OCI-LY1 (cell line): ENCODE results near the gene DNAJB6.

Experiments
- H2AFZ ChIP-seq: fragments of 200-600 bp; sonication (generic), shearing (Covaris generic); 2 replicates; pipeline ENCODE4 v1.6.0; 2014; ENCODE audit warnings: antibody characterized with exemption, mild to moderate bottlenecking, low read length
- H3F3A ChIP-seq: fragments of 200-600 bp; sonication (generic), shearing (Covaris generic); 2 replicates; pipeline ENCODE4 v1.6.0; 2014; ENCODE audit warnings: mild to moderate bottlenecking, antibody characterized with exemption, low read length, moderate library complexity; ENCODE audit not compliant: insufficient read depth
- H3K27ac ChIP-seq: fragments of 200-600 bp; sonication (generic); 2 replicates; pipeline ENCODE4 v1.5.1; 2014; ENCODE audit warnings: low read length, mixed run types, mild to moderate bottlenecking, low read depth; ENCODE audit not compliant: poor library complexity, severe bottlenecking
- H3K27me3 ChIP-seq: fragments of 200-600 bp; sonication (generic); 2 replicates; pipeline ENCODE4 v1.6.0; 2014; ENCODE audit warnings: antibody characterized with exemption, mild to moderate bottlenecking, low read length, moderate library complexity; ENCODE audit not compliant: insufficient read depth
- H3K36me3 ChIP-seq: fragments of 200-600 bp; sonication (generic); 2 replicates; pipeline ENCODE4 v1.6.1; 2014; ENCODE audit warnings: mild to moderate bottlenecking, antibody characterized with exemption, low read length, moderate library complexity, mixed read lengths; ENCODE audit not compliant: insufficient read depth
- H3K4me1 ChIP-seq: fragments of 200-600 bp; sonication (generic); 2 replicates; pipeline ENCODE4 v1.5.1; 2014; ENCODE audit warnings: mild to moderate bottlenecking, low read length, moderate library complexity; ENCODE audit not compliant: insufficient read depth, severe bottlenecking
- H3K4me2 ChIP-seq: fragments of 200-600 bp; sonication (generic), shearing (Covaris generic); 2 replicates; pipeline ENCODE4 v1.6.1; 2014; ENCODE audit warnings: low read length
- H3K4me3 ChIP-seq: fragments of 200-600 bp; sonication (generic); 2 replicates; pipeline ENCODE4 v1.5.1; 2014; ENCODE audit warnings: low read length, low read depth, mild to moderate bottlenecking, mixed read lengths; ENCODE audit not compliant: poor library complexity, severe bottlenecking
- H3K79me2 ChIP-seq: fragments of 200-600 bp; shearing (Covaris generic); 2 replicates; pipeline ENCODE4 v1.6.1; 2016; ENCODE audit warnings: mixed run types, low read length, mixed read lengths; ENCODE audit not compliant: insufficient read depth
- H3K9ac ChIP-seq: fragments of 200-600 bp; sonication (generic), shearing (Covaris generic); 2 replicates; pipeline ENCODE4 v1.6.1; 2014; ENCODE audit warnings: mild to moderate bottlenecking, low read length, mixed read lengths
- H3K9me2 ChIP-seq: fragments of 200-600 bp; sonication (generic), shearing (Covaris generic); 2 replicates; pipeline ENCODE4 v1.6.1; 2014; ENCODE audit warnings: low read depth, mild to moderate bottlenecking, low read length, mixed read lengths
- H3K9me3 ChIP-seq: fragments of 200-600 bp; shearing (Covaris generic); 2 replicates; pipeline ENCODE4 v1.6.1; 2014; ENCODE audit warnings: low read length, mixed read lengths
- H4K20me1 ChIP-seq: fragments of 200-600 bp; sonication (generic), shearing (Covaris generic); 2 replicates; pipeline ENCODE4 v1.6.0; 2016; ENCODE audit warnings: mild to moderate bottlenecking, low read length; ENCODE audit not compliant: insufficient read depth
- EZH2 ChIP-seq: fragments of 200-600 bp; sonication (generic), shearing (Covaris generic); IDR thresholded peaks from 2 replicates; pipeline ENCODE4 v1.8.0; 2017; ENCODE audit warnings: borderline replicate concordance, mixed run types, mild to moderate bottlenecking, antibody characterized with exemption, low read length, moderate library complexity, mixed read lengths
- TF ChIP-seq, protein P1 (sequence below): fragments of 200-600 bp; sonication (generic), shearing (Covaris generic); IDR thresholded peaks from 2 replicates; pipeline ENCODE4 v1.5.1; 2017; ENCODE audit warnings: mild to moderate bottlenecking, antibody characterized with exemption, low read length, moderate library complexity, mixed read lengths

DNAJB6 gene

GRCh38 chr7:157300369-157300825 is 36.4 kb upstream of the DNAJB6 start:
- Histone ChIP-seq H3K4me2 (no peak overlapping the region), H3F3A (no peaks in the 10 kb centered on the region), H3K79me2 (no peaks in the 10 kb centered on the region), H3K36me3 (no peaks in the 10 kb centered on the region), H3K27ac (no peak overlapping the region), H4K20me1 (no peaks in the 10 kb centered on the region), H3K9ac (no peak overlapping the region), H3K9me2 (no peaks in the 10 kb centered on the region), H3K9me3 (no peaks in the 10 kb centered on the region), H3K4me3 (no peak overlapping the region), H2AFZ (no peak overlapping the region), H3K27me3 (peaks cover under 1% of the 10 kb centered on the region; the same call in 1 of the 2 replicates), H3K4me1 (peaks cover 27% of the 10 kb centered on the region)
- TF ChIP-seq, protein P1, sequence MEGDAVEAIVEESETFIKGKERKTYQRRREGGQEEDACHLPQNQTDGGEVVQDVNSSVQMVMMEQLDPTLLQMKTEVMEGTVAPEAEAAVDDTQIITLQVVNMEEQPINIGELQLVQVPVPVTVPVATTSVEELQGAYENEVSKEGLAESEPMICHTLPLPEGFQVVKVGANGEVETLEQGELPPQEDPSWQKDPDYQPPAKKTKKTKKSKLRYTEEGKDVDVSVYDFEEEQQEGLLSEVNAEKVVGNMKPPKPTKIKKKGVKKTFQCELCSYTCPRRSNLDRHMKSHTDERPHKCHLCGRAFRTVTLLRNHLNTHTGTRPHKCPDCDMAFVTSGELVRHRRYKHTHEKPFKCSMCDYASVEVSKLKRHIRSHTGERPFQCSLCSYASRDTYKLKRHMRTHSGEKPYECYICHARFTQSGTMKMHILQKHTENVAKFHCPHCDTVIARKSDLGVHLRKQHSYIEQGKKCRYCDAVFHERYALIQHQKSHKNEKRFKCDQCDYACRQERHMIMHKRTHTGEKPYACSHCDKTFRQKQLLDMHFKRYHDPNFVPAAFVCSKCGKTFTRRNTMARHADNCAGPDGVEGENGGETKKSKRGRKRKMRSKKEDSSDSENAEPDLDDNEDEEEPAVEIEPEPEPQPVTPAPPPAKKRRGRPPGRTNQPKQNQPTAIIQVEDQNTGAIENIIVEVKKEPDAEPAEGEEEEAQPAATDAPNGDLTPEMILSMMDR: no peak
- TF ChIP-seq EZH2: no peak

GRCh38 chr7:157301610-157302120 is 35.1 kb upstream of the DNAJB6 start:
- Histone ChIP-seq H3K4me2 (peak overlapping the region; percentile 38; the same call in 1 of the 2 replicates), H3K79me2 (no peaks in the 10 kb centered on the region), H3K27me3 (no peaks in the 10 kb centered on the region), H3K36me3 (no peaks in the 10 kb centered on the region), H3F3A (no peaks in the 10 kb centered on the region), H3K9ac (peak overlapping the region; percentile 20; the same call in 1 of the 2 replicates), H3K4me3 (peak overlapping the region; percentile 5), H4K20me1 (no peaks in the 10 kb centered on the region), H3K9me3 (no peaks in the 10 kb centered on the region), H2AFZ (peak overlapping the region; percentile 57), H3K27ac (peak overlapping the region; percentile 65), H3K9me2 (no peaks in the 10 kb centered on the region), H3K4me1 (peaks cover 27% of the 10 kb centered on the region)
- TF ChIP-seq EZH2: no peak
- TF ChIP-seq, protein P1: no peak

- H3K9me3 ChIP-seq: no peaks in the 10 kb centered on the region
- no peak overlapping the region for H3K27ac ChIP-seq
- TF ChIP-seq, protein P1: no peak
- TF ChIP-seq EZH2: no peak
- H4K20me1 ChIP-seq: no peaks in the 10 kb centered on the region
- no peaks in the 10 kb centered on the region for H3K79me2 ChIP-seq
- H3K27me3 ChIP-seq: peaks cover 14% of the 10 kb centered on the region; the same call in 1 of the 2 replicates
- no peaks in the 10 kb centered on the region for H3F3A ChIP-seq
- no peak overlapping the region for H2AFZ ChIP-seq
- H3K4me3 ChIP-seq: no peak overlapping the region
- no peak overlapping the region for H3K4me2 ChIP-seq
- no peaks in the 10 kb centered on the region for H3K9me2 ChIP-seq
- H3K36me3 ChIP-seq: no peaks in the 10 kb centered on the region
- peaks cover 7% of the 10 kb centered on the region for H3K4me1 ChIP-seq
- no peak overlapping the region for H3K9ac ChIP-seq
Observed at GRCh38 chr7:157306846-157307838, 29.7 kb upstream of the DNAJB6 start.
